Keratinocyte (primary cell): ENCODE measurements around the gene YTHDC1.

Experiments used
- EZH2 ChIP-seq: IDR thresholded peaks from one replicate; pipeline ENCODE4 v1.6.1; 2012; ENCODE audit warnings: inconsistent platforms, mild to moderate bottlenecking, low read length, moderate library complexity
- TF ChIP-seq, protein P1 (sequence below), 3 experiments: IDR thresholded peaks in 1 of 3; conservative IDR thresholded peaks in 1 of 3; optimal IDR thresholded peaks in 1 of 3; 2 replicates in 2 of 3; 3 replicates in 1 of 3; pipeline versions ENCODE3 to v1.5.1; 2011; ENCODE audit warnings: low read length in 3 of 3, mild to moderate bottlenecking in 3 of 3, moderate library complexity in 2 of 3, control low read depth in 1 of 3, inconsistent platforms in 1 of 3; ENCODE audit not compliant: insufficient read depth in 2 of 3; ENCODE audit errors: extremely low read depth in 1 of 3

- TF ChIP-seq, protein P1, sequence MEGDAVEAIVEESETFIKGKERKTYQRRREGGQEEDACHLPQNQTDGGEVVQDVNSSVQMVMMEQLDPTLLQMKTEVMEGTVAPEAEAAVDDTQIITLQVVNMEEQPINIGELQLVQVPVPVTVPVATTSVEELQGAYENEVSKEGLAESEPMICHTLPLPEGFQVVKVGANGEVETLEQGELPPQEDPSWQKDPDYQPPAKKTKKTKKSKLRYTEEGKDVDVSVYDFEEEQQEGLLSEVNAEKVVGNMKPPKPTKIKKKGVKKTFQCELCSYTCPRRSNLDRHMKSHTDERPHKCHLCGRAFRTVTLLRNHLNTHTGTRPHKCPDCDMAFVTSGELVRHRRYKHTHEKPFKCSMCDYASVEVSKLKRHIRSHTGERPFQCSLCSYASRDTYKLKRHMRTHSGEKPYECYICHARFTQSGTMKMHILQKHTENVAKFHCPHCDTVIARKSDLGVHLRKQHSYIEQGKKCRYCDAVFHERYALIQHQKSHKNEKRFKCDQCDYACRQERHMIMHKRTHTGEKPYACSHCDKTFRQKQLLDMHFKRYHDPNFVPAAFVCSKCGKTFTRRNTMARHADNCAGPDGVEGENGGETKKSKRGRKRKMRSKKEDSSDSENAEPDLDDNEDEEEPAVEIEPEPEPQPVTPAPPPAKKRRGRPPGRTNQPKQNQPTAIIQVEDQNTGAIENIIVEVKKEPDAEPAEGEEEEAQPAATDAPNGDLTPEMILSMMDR (optimal IDR thresholded peaks at IDR 0.05 in 1 of 3, IDR thresholded peaks at IDR 0.05 in 1 of 3, conservative IDR thresholded peaks at IDR 0.05 in 1 of 3; ENCODE audit: extremely low read depth in 1 of 3, insufficient read depth in 2 of 3, low read length in 3 of 3): no peak
- TF ChIP-seq EZH2: no peak
Measured at GRCh38 chr4:68348577-68348976, 1.3 kb downstream of the YTHDC1 start.
